Body of pancreas (tissue), 4 donors: Measurements from ENCODE around the gene SUCO. TPM values are rescaled to one million over a fixed set of nuclear protein-coding genes. Genes with fewer than 3 reads are reported as not detected.
"Not testable (repeated sequence)": the region's sequence is repeated elsewhere in the genome, so short reads cannot be mapped to it uniquely, and the experiment has no call there.

Experiments used
- ATAC-seq: fragments of 150-250 bp; one replicate; pipeline ENCODE4 v1.9.1; 2016
- DNase-seq, 4 donors: peaks; one replicate each; pipeline ENCODE4 v3.0.0-alpha.2; 2019
- H3K27ac ChIP-seq, 4 donors: fragments of 200-600 bp; sonication (generic); 1 replicate in 3 of 4; 2 replicates in 1 of 4; pipeline versions ENCODE4 v1.5.1 to v1.6.1; 2016 to 2019; ENCODE audit warnings: mild to moderate bottlenecking in 1 of 4, mixed read lengths in 1 of 4, moderate library complexity in 1 of 4
- H3K27me3 ChIP-seq, 2 donors: fragments of 200-600 bp; sonication (generic); one replicate each; pipeline ENCODE4 v1.6.0; 2016; ENCODE audit warnings: mild to moderate bottlenecking in 1 of 2
- H3K36me3 ChIP-seq, 2 donors: fragments of 200-600 bp; sonication (generic); replicated peaks in 1 of 2; 2 replicates each; pipeline ENCODE4 v1.5.1; 2016; ENCODE audit warnings: low read depth in 2 of 2; ENCODE audit not compliant: insufficient read depth in 1 of 2
- H3K4me1 ChIP-seq: fragments of 200-600 bp; sonication (generic); one replicate; pipeline ENCODE4 v1.6.0; 2016
- H3K4me3 ChIP-seq, 2 donors: fragments of 200-600 bp; sonication (generic); 1 replicate in 1 of 2; 2 replicates in 1 of 2; pipeline ENCODE4 v1.5.1; 2016 to 2019
- H3K9me3 ChIP-seq, 3 donors: fragments of 200-600 bp; sonication (generic); 1 replicate in 2 of 3; 2 replicates in 1 of 3; pipeline ENCODE4 v1.5.1; 2016
- CTCF ChIP-seq, 7 experiments: fragments of 450-650 bp in 4 of 7; fragments of 200-600 bp in 3 of 7; sonication (generic) in 3 of 7; IDR thresholded peaks; one replicate each; pipeline ENCODE4 v1.5.1; 2016 to 2019; ENCODE audit warnings: antibody characterized with exemption in 7 of 7
- POLR2A ChIP-seq, 3 donors: fragments of 450-650 bp; IDR thresholded peaks; one replicate each; pipeline ENCODE4 v1.6.1; 2016; ENCODE audit warnings: antibody characterized with exemption in 3 of 3, mild to moderate bottlenecking in 2 of 3
- WGBS, 2 donors: methylation state at CpG; one replicate each; pipeline ENCODE4 v1.1.5; 2017; 5-methylcytosine and 5-hydroxymethylcytosine counted together
- intact Hi-C: fragments of 100-400 bp; cut with DNase I; formaldehyde crosslinking; loops from one replicate; pipeline ENCODE4 v1.15.1; 2023
- total RNA-seq, 2 donors: library from RNA; depleted of rRNA; stranded (reverse); fragments of >200 nt; gene quantifications; one replicate each; pipeline ENCODE4 v1.1.0, GENCODE V29; 2016

Gene SUCO
- total RNA-seq, 2 donors from 2014 or later: 61.0 to 68.6 TPM

- 21 to 46% methylated on average over 1 of the region's 1 CpG for WGBS, 2 donors
- ATAC-seq (no peak), DNase-seq (no peak)
- Histone ChIP-seq H3K27ac (no peak overlapping the region), H3K27me3 (no peaks in the 10 kb centered on the region), H3K9me3 (peaks cover 0 to 13% (median 0%) of the 10 kb centered on the region in 3 donors), H3K4me1 (no peaks in the 10 kb centered on the region), H3K36me3 (peaks cover 0 to under 1% of the 10 kb centered on the region in 2 donors), H3K4me3 (no peak overlapping the region)
- intact Hi-C loops: no loop called here
- no peak for TF ChIP-seq POLR2A (IDR thresholded peaks at IDR 0.05)
- no peak for TF ChIP-seq CTCF (IDR thresholded peaks at IDR 0.05)
Observed at GRCh38 chr1:172616195-172616594, 83.2 kb downstream of the SUCO start.

DNA sequence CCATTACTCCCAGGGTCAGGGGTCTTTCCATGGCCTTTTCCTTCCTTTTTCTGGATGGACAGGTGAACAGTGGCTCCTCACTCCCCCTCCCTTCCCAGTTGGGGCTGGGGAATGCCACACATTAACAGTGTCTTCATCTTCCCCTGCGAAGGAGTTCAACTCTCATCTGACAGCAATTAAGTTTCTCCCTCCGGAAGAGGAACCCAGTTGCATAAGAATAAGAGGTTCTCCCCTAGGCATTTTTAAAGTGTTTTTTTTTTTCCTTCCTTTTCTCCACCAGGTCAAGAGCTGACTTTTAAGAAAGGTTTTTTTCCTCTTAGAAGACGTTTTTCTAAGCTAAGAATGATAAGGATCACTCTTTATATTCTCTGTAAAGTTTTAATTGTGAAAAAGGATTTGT, 83.7 kb downstream of the SUCO start:
- H3K27ac ChIP-seq: no peak overlapping the region
- ATAC-seq: no peak
- no peaks in the 10 kb centered on the region for H3K4me1 ChIP-seq
- TF ChIP-seq CTCF (IDR thresholded peaks at IDR 0.05) (no peak), POLR2A (IDR thresholded peaks at IDR 0.05) (no peak)
- intact Hi-C loops: no loop called here
- no peak for DNase-seq
- no peak overlapping the region for H3K4me3 ChIP-seq
- peaks cover 0 to 13% (median 0%) of the 10 kb centered on the region in 3 donors for H3K9me3 ChIP-seq
- no peaks in the 10 kb centered on the region for H3K36me3 ChIP-seq
- 40 to 53% methylated on average over 3 of the region's 3 CpGs for WGBS, 2 donors
- no peaks in the 10 kb centered on the region for H3K27me3 ChIP-seq

DNA sequence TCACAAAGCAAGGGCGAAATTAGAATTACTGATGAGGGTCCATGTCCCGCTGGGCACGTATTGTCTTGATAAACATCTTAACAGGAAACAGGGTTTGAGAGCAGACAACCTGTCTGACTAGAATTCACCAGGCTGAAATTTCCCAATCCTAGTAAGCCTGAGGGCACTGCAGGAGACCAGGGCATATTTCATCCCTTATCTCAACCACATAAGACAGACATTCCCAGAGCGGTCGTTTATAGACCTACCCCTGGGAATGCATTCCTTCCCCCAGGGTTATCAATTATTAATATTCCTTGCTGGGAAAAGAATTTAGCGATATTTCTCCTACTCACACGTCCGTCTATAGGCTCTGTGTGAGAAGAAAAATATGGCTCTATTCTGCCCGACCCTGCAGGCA, 87.7 kb downstream of the SUCO start:
- peaks cover 0 to 13% (median 0%) of the 10 kb centered on the region in 3 donors for H3K9me3 ChIP-seq

DNA sequence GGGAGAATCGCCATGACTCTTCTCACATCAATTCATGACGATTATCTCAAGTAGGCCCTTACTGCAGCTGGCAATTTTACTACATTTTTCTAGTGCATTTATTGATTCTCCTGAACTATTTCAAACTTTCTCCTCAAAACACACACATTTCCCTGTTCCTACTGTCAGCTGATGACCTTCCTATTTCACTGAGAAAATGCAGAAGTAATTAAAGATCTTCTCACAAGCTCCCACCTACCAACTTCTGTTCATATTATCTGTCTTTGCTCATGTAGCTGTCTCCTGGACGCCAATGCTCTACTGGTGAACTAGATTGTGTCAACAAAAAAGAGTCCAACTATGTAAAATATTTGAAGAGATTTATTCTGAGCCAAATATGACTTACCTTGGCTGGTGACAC, 89.6 kb downstream of the SUCO start:
- 33 to 37% methylated on average over 3 of the region's 3 CpGs for WGBS, 2 donors
- no peaks in the 10 kb centered on the region for H3K36me3 ChIP-seq
- no peak overlapping the region for H3K27ac ChIP-seq
- intact Hi-C loops: no loop called here
- no peak for ATAC-seq
- H3K27me3 ChIP-seq: no peaks in the 10 kb centered on the region
- DNase-seq: no peak
- no peak overlapping the region for H3K4me3 ChIP-seq
- H3K9me3 ChIP-seq: peaks cover 0 to 13% (median 0%) of the 10 kb centered on the region in 3 donors
- TF ChIP-seq CTCF (IDR thresholded peaks at IDR 0.05) (no peak), POLR2A (IDR thresholded peaks at IDR 0.05) (no peak)
- no peaks in the 10 kb centered on the region for H3K4me1 ChIP-seq

More for the DNA sequence above, 87.7 kb downstream of the SUCO start:
- DNase-seq, H3K27me3 ChIP-seq, H3K4me1 ChIP-seq, ATAC-seq, H3K36me3 ChIP-seq, H3K27ac ChIP-seq, intact Hi-C loops, H3K4me3 ChIP-seq: not testable (repeated sequence)
- 82 to 87% methylated on average over 9 of the region's 9 CpGs for WGBS, 2 donors

DNA sequence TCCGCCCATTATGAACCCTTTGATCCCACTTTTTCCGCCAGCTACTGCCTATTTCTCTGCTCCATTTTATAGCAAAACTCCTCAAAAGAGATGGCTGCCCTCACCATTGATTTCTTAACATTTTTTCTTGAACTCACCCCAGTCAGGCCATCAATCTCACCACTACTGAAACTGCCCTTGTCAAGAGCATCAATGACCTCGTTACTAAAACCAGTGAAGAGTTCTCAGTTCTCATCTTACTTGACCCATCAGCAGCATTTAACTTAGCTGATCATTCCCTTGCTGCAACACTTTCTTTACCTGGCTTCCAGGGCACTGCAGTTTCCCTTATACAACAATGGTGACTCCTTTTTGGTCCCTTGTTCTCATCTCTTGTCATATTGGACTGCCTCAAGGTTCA, 90.8 kb downstream of the SUCO start:
- no peaks in the 10 kb centered on the region for H3K4me1 ChIP-seq

More for the DNA sequence above, 90.8 kb downstream of the SUCO start:
- Histone ChIP-seq H3K27me3 (no peaks in the 10 kb centered on the region), H3K36me3 (no peaks in the 10 kb centered on the region), H3K4me3 (no peak overlapping the region), H3K27ac (no peak overlapping the region), H3K9me3 (peaks cover 0 to 13% (median 0%) of the 10 kb centered on the region in 3 donors)
- intact Hi-C loops: no loop called here
- TF ChIP-seq CTCF (IDR thresholded peaks at IDR 0.05) (no peak), POLR2A (IDR thresholded peaks at IDR 0.05) (no peak)
- WGBS, 2 donors: 87 to 90% methylated on average over 3 of the region's 3 CpGs
- DNase-seq: no peak
- ATAC-seq: no peak
